Spleen (tissue), 11 donors: ENCODE data around the gene AOAH. TPM values are rescaled to one million over a fixed set of nuclear protein-coding genes. Genes with fewer than 3 reads are reported as not detected.

Source experiments
- DNase-seq: peaks from one replicate; pipeline ENCODE4 v3.0.0-alpha.2; 2020
- H3K27ac ChIP-seq, 8 donors: fragments of 200-600 bp; sonication (generic) in 7 of 8; 1 replicate in 4 of 8; 2 replicates in 4 of 8; pipeline versions ENCODE4 v1.5.0 to v1.8.0; 2016 to 2021; ENCODE audit warnings: inconsistent platforms in 4 of 8, mild to moderate bottlenecking in 4 of 8, moderate library complexity in 1 of 8
- H3K27me3 ChIP-seq, 7 donors: fragments of 200-600 bp; sonication (generic) in 6 of 7; replicated peaks in 1 of 7; 1 replicate in 4 of 7; 2 replicates in 3 of 7; pipeline versions ENCODE4 v1.5.0 to v1.8.0; 2016 to 2021; ENCODE audit warnings: inconsistent platforms in 3 of 7, mild to moderate bottlenecking in 1 of 7
- H3K36me3 ChIP-seq, 6 donors: fragments of 200-600 bp; sonication (generic) in 5 of 6; 1 replicate in 4 of 6; 2 replicates in 2 of 6; pipeline versions ENCODE4 v1.5.0 to v1.8.0; 2016 to 2021; ENCODE audit warnings: inconsistent platforms in 2 of 6
- H3K4me1 ChIP-seq, 6 donors: fragments of 200-600 bp; sonication (generic) in 5 of 6; 1 replicate in 3 of 6; 2 replicates in 3 of 6; pipeline versions ENCODE4 v1.5.0 to v1.8.0; 2016 to 2021; ENCODE audit warnings: inconsistent platforms in 3 of 6
- H3K4me3 ChIP-seq, 8 donors: fragments of 200-600 bp; sonication (generic) in 7 of 8; 1 replicate in 4 of 8; 2 replicates in 4 of 8; pipeline versions ENCODE4 v1.5.0 to v1.8.0; 2016 to 2021; ENCODE audit warnings: inconsistent platforms in 4 of 8, mild to moderate bottlenecking in 4 of 8, moderate library complexity in 2 of 8
- H3K9me3 ChIP-seq, 8 donors: fragments of 200-600 bp; sonication (generic) in 7 of 8; 1 replicate in 4 of 8; 2 replicates in 4 of 8; pipeline versions ENCODE4 v1.5.0 to v1.8.0; 2016 to 2021; ENCODE audit warnings: inconsistent platforms in 4 of 8
- CTCF ChIP-seq, 11 experiments: fragments of 200-600 bp in 7 of 11; fragments of 450-650 bp in 4 of 11; sonication (generic) in 4 of 11; IDR thresholded peaks in 8 of 11; conservative IDR thresholded peaks in 3 of 11; 1 replicate in 7 of 11; 2 replicates in 4 of 11; pipeline versions ENCODE4 v1.4.0 to v1.8.0; 2016 to 2021; ENCODE audit warnings: antibody characterized with exemption in 11 of 11, inconsistent platforms in 4 of 11, mild to moderate bottlenecking in 1 of 11
- POLR2A ChIP-seq, 3 donors: fragments of 450-650 bp; IDR thresholded peaks; one replicate each; pipeline ENCODE4 v1.5.1; 2017; ENCODE audit warnings: antibody characterized with exemption in 3 of 3, mild to moderate bottlenecking in 1 of 3
- POLR2AphosphoS5 ChIP-seq, 3 donors: sonication (generic); formaldehyde crosslinking; IDR thresholded peaks; one replicate each; pipeline ENCODE4 v1.5.1; 2017; ENCODE audit warnings: antibody characterized with exemption in 3 of 3
- WGBS, 5 donors: extraction: QIAGEN DNeasy Blood & Tissue Kit in 3 of 5; methylation state at CpG; one replicate each; pipeline versions ENCODE4 v1.1.5 to v1.1.7; 2013 to 2018; 5-methylcytosine and 5-hydroxymethylcytosine counted together
- intact Hi-C: fragments of 100-400 bp; cut with DNase I; formaldehyde crosslinking; loops from one replicate; pipeline ENCODE4 v1.15.0; 2023; ENCODE audit warnings: low total_unique reads
- polyA plus RNA-seq, 3 donors: library from polyadenylated mRNA; stranded (reverse); fragments of 200-250 nt; gene quantifications; one replicate each; pipeline ENCODE4 v1.2.1, GENCODE V29; 2013
- total RNA-seq, 7 donors: library from RNA; depleted of rRNA in 3 of 7; stranded (reverse); fragments of >200 nt in 3 of 7; fragmentation: NEBNext Ultra II Directional in 4 of 7; extraction: Animal tissue kit (Norgen Biotek cat#: 25700) in 4 of 7; gene quantifications; one replicate each; pipeline versions ENCODE4 v1.1.0 to v1.2.1, GENCODE V29; 2016 to 2021
- donor health status: healthy with polysubstance abuse.
- donor health status: DM: no; HTN: no; CAD: no; lungs with moderate emphysema.
- donor health status: DM: no; HTN: no; CAD: no.
- donor health status: Bipolar disorder and iron deficiency.
- donor health status: healthy.
- donor health status: DM: no; HTN: no; CAD: no.
- donor health status: DM: yes; HTN: yes; CAD: no.

The AOAH gene
- total and polyA plus RNA-seq, 10 donors = 30.3 to 316 (median 191) TPM

- Histone ChIP-seq H3K4me1 (peaks cover 0 to 79% (median 20%) of the 10 kb centered on the region in 6 donors), H3K4me3 (no peak overlapping the region), H3K27me3 (no peaks in the 10 kb centered on the region), H3K9me3 (no peaks in the 10 kb centered on the region), H3K27ac (peak overlapping the region in 2 of 8 donors; percentile 22 to 79), H3K36me3 (no peaks in the 10 kb centered on the region)
- 37 to 71% (median 51%) methylated on average over 5 of the region's 5 CpGs for WGBS, 5 donors
- TF ChIP-seq CTCF (IDR thresholded peaks at IDR 0.05 in 8 of 11, conservative IDR thresholded peaks at IDR 0.05 in 3 of 11) (no peak), POLR2A (IDR thresholded peaks at IDR 0.05) (no peak), POLR2AphosphoS5 (IDR thresholded peaks at IDR 0.05) (peak in 2 of 3 donors; percentile 47 to 56)
- intact Hi-C loops = no loop called here
- DNase-seq = no peak
Observed at GRCh38 chr7:36746347-36746746, 22.1 kb upstream of the AOAH start.

GRCh38 chr7:36742911-36743775 lies 18.8 kb upstream of the AOAH start:
- no peak for DNase-seq
- peak in 1 of 3 donors; percentile 52 for TF ChIP-seq POLR2AphosphoS5 (IDR thresholded peaks at IDR 0.05)
- no peak for TF ChIP-seq CTCF (IDR thresholded peaks at IDR 0.05 in 8 of 11, conservative IDR thresholded peaks at IDR 0.05 in 3 of 11)
- WGBS, 5 donors = 53 to 83% (median 62%) methylated on average over 6 of the region's 6 CpGs
- Histone ChIP-seq H3K27ac (peak overlapping the region in 5 of 8 donors; percentile 1 to 68 (median 55)), H3K27me3 (no peaks in the 10 kb centered on the region), H3K4me3 (no peak overlapping the region), H3K9me3 (no peaks in the 10 kb centered on the region), H3K4me1 (peaks cover 0 to 67% (median 20%) of the 10 kb centered on the region in 6 donors), H3K36me3 (no peaks in the 10 kb centered on the region)
- intact Hi-C loops = no loop called here

GRCh38 chr7:36741866-36742265 lies 17.6 kb upstream of the AOAH start:
- TF ChIP-seq POLR2AphosphoS5 (IDR thresholded peaks at IDR 0.05) (no peak), POLR2A (IDR thresholded peaks at IDR 0.05) (no peak), CTCF (IDR thresholded peaks at IDR 0.05 in 8 of 11, conservative IDR thresholded peaks at IDR 0.05 in 3 of 11) (no peak)
- intact Hi-C loops = no loop called here
- Histone ChIP-seq H3K27ac (peak overlapping the region in 4 of 8 donors; percentile 30 to 68 (median 59)), H3K9me3 (no peaks in the 10 kb centered on the region), H3K27me3 (no peaks in the 10 kb centered on the region), H3K36me3 (no peaks in the 10 kb centered on the region), H3K4me3 (no peak overlapping the region), H3K4me1 (peaks cover 2 to 67% (median 26%) of the 10 kb centered on the region in 6 donors)
- WGBS, 5 donors = 65 to 80% (median 72%) methylated on average over 3 of the region's 3 CpGs
- no peak for DNase-seq

GRCh38 chr7:36739351-36739750 lies 15.1 kb upstream of the AOAH start:
- intact Hi-C loops = no loop called here
- 88 to 98% (median 94%) methylated on average over 3 of the region's 3 CpGs for WGBS, 5 donors
- no peaks in the 10 kb centered on the region for H3K27me3 ChIP-seq
- H3K27ac ChIP-seq = no peak overlapping the region
- H3K4me3 ChIP-seq = no peak overlapping the region
- H3K36me3 ChIP-seq = no peaks in the 10 kb centered on the region
- TF ChIP-seq POLR2AphosphoS5 (IDR thresholded peaks at IDR 0.05) = no peak
- no peak for TF ChIP-seq CTCF (IDR thresholded peaks at IDR 0.05 in 8 of 11, conservative IDR thresholded peaks at IDR 0.05 in 3 of 11)
- TF ChIP-seq POLR2A (IDR thresholded peaks at IDR 0.05) = no peak
- no peaks in the 10 kb centered on the region for H3K9me3 ChIP-seq
- peaks cover 6 to 72% (median 31%) of the 10 kb centered on the region in 6 donors for H3K4me1 ChIP-seq
- no peak for DNase-seq
